Left lung (tissue), 10 donors: ENCODE measurements around the gene RRBP1. TPM values are rescaled to one million over a fixed set of nuclear protein-coding genes. Genes with fewer than 3 reads are reported as not detected.

Experiments used
- ATAC-seq: fragments of 200-7000 bp; cut with Tn5 transposase; one replicate; pipeline ENCODE4 v1.9.1; 2020; ENCODE audit warnings: moderate library complexity
- DNase-seq, 4 donors: peaks; one replicate each; pipeline ENCODE4 v3.0.0-alpha.2; 2013 to 2020
- H3K27ac ChIP-seq, 2 donors: fragments of 200-600 bp; sonication (generic) in 1 of 2; one replicate each; pipeline versions ENCODE4 v1.5.0 to v1.8.0; 2020 to 2021
- H3K27me3 ChIP-seq, 2 donors: fragments of 200-600 bp; sonication (generic) in 1 of 2; one replicate each; pipeline versions ENCODE4 v1.5.0 to v1.8.0; 2020 to 2021
- H3K36me3 ChIP-seq, 2 donors: fragments of 200-600 bp; sonication (generic) in 1 of 2; one replicate each; pipeline versions ENCODE4 v1.5.0 to v1.8.0; 2020 to 2021
- H3K4me1 ChIP-seq, 2 donors: fragments of 200-600 bp; one replicate each; pipeline ENCODE4 v1.8.0; 2021
- H3K4me3 ChIP-seq, 2 donors: fragments of 200-600 bp; sonication (generic) in 1 of 2; one replicate each; pipeline versions ENCODE4 v1.5.0 to v1.8.0; 2020 to 2021; ENCODE audit warnings: mild to moderate bottlenecking in 1 of 2
- H3K9me3 ChIP-seq, 2 donors: fragments of 200-600 bp; sonication (generic) in 1 of 2; one replicate each; pipeline versions ENCODE4 v1.5.0 to v1.8.0; 2020 to 2021
- CTCF ChIP-seq, 2 donors: fragments of 200-600 bp; sonication (generic) in 1 of 2; IDR thresholded peaks; one replicate each; pipeline versions ENCODE4 v1.5.0 to v1.8.0; 2021; ENCODE audit warnings: antibody characterized with exemption in 2 of 2
- intact Hi-C, 2 donors: fragments of 100-400 bp; cut with DNase I; formaldehyde crosslinking; loops; one replicate each; pipeline versions ENCODE4 v1.11.2 to v1.14.2; 2022
- polyA plus RNA-seq, 6 donors: library from polyadenylated mRNA; unstranded; fragments of 120-200 nt; gene quantifications; one replicate each; pipeline ENCODE4 v1.2.1, GENCODE V29; 2013; ENCODE audit not compliant: insufficient read length in 6 of 6
- total RNA-seq, 2 donors: library from RNA; stranded (reverse); fragmentation: NEBNext Ultra II Directional; extraction: Animal tissue kit (Norgen Biotek cat#: 25700); gene quantifications; one replicate each; pipeline ENCODE4 v1.2.1, GENCODE V29; 2021
- donor health status: DM: no; HTN: yes; CAD: no.
- donor health status: DM: no; HTN: no; CAD: no.

Gene RRBP1
- total and polyA plus RNA-seq, 8 donors = 110 to 263 (median 131) TPM

DNA sequence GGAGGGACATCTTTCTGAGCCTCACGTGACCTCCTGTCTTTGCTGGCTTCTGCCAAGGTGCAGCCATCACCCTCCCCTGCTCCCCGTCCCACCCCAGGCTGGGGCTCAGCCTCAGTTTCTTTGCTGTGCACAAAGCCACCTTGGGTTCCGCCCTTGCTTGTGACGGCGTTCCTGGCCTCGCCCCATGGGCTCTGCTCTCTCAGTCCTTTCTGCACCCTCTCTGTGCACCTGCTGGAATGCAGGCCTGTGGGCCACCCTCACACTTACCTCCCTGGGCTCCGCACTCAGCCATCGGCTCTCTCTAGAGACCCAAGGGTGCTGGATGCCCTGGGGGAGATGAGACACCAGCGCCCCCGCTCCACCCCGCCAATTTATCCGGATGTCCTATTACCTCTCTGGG, 46.0 kb upstream of the RRBP1 start:
- H3K27me3 ChIP-seq = no peaks in the 10 kb centered on the region
- H3K9me3 ChIP-seq = no peaks in the 10 kb centered on the region
- no peak for ATAC-seq
- H3K36me3 ChIP-seq = no peaks in the 10 kb centered on the region
- H3K4me1 ChIP-seq = no peaks in the 10 kb centered on the region
- no peak overlapping the region for H3K27ac ChIP-seq
- H3K4me3 ChIP-seq = no peak overlapping the region
- TF ChIP-seq CTCF (IDR thresholded peaks at IDR 0.05) = no peak
- intact Hi-C loops = no loop called here
- DNase-seq = no peak

- Histone ChIP-seq H3K27ac (no peak overlapping the region), H3K4me1 (no peaks in the 10 kb centered on the region), H3K27me3 (no peaks in the 10 kb centered on the region), H3K4me3 (no peak overlapping the region), H3K36me3 (no peaks in the 10 kb centered on the region), H3K9me3 (no peaks in the 10 kb centered on the region)
- DNase-seq = no peak
- intact Hi-C loops = no loop called here
- ATAC-seq = no peak
- no peak for TF ChIP-seq CTCF (IDR thresholded peaks at IDR 0.05)
Observed at GRCh38 chr20:17727351-17727750, 45.3 kb upstream of the RRBP1 start.

DNA sequence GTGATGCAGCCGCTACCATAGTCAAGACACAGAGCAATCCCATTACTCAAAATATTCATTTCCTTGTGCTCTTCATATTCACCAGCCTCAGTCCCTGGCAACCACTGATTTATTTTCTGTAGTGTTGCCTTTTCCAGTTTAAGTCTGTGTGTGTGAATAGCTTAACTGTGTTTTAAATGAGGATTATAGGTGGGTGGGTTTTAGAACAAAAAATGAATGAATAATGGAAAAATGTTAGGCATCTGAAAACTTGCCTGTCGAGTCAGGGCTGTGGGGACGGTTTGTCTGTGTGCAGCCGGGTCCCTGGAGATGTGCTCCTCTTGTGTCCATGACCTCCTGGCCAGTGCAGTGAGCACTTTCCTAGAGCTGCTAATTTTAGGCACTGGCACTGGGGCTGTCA, 44.9 kb upstream of the RRBP1 start:
- DNase-seq = no peak
- no peak for ATAC-seq
- H3K27ac ChIP-seq = no peak overlapping the region
- no peaks in the 10 kb centered on the region for H3K4me1 ChIP-seq
- intact Hi-C loops = no loop called here
- H3K4me3 ChIP-seq = no peak overlapping the region
- H3K36me3 ChIP-seq = no peaks in the 10 kb centered on the region
- no peaks in the 10 kb centered on the region for H3K27me3 ChIP-seq
- H3K9me3 ChIP-seq = no peaks in the 10 kb centered on the region
- TF ChIP-seq CTCF (IDR thresholded peaks at IDR 0.05) = no peak

DNA sequence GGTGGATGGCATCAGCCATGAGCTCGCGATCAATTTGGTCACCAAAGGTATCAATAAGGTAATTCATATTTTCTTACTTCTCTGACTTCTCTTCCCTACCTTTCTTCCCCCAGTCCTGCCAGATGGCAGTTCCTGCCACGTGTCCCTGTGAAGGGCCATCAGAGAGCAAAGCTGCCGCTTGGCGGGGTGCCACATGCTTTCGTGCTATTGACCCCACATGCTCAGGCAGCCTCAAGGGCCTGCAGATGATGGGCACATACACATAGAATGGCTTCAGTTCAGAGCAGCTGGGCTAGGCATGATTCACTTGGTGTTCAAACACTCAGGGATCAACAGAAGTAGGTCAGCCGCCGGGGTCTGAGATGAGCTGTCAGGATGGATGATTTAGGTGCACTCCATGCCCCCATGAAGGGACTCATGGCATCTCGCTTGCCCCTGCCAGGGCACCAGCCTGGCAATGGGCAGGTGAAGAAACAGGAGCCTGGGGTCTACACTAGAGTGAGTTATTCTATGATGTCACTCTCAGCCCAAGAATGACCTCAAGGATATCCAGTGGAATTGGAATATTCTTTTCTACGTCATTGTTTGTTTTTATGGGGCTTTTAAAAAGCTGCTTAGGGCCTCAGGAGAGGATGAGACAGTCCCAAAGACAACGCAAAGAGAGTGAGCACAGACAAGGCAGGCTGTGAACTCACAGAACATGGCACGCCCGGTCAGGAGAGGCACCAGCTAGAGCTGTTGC, 43.2 kb upstream of the RRBP1 start:
- Histone ChIP-seq H3K27ac (no peak overlapping the region), H3K36me3 (no peaks in the 10 kb centered on the region), H3K9me3 (no peaks in the 10 kb centered on the region), H3K4me3 (no peak overlapping the region), H3K27me3 (no peaks in the 10 kb centered on the region), H3K4me1 (no peaks in the 10 kb centered on the region)
- intact Hi-C loops = no loop called here
- no peak for TF ChIP-seq CTCF (IDR thresholded peaks at IDR 0.05)
- ATAC-seq (peak; percentile 92), DNase-seq (peak; percentile 42 to 88 (median 86))

GRCh38 chr20:17723301-17723691, 41.3 kb upstream of the RRBP1 start:
- intact Hi-C loops = no loop called here
- H3K4me3 ChIP-seq = no peak overlapping the region
- no peak for TF ChIP-seq CTCF (IDR thresholded peaks at IDR 0.05)

More at GRCh38 chr20:17723301-17723691, 41.3 kb upstream of the RRBP1 start:
- DNase-seq = no peak
- H3K4me1 ChIP-seq = no peaks in the 10 kb centered on the region
- no peak overlapping the region for H3K27ac ChIP-seq
- H3K9me3 ChIP-seq = no peaks in the 10 kb centered on the region
- ATAC-seq = no peak
- H3K36me3 ChIP-seq = no peaks in the 10 kb centered on the region
- H3K27me3 ChIP-seq = no peaks in the 10 kb centered on the region
